Measurements from ENCODE around the gene CASP8AP2.
"Not testable (repeated sequence)": the region's sequence is repeated elsewhere in the genome, so short reads cannot be mapped to it uniquely, and the experiment has no call there.

The CASP8AP2 gene

DNA sequence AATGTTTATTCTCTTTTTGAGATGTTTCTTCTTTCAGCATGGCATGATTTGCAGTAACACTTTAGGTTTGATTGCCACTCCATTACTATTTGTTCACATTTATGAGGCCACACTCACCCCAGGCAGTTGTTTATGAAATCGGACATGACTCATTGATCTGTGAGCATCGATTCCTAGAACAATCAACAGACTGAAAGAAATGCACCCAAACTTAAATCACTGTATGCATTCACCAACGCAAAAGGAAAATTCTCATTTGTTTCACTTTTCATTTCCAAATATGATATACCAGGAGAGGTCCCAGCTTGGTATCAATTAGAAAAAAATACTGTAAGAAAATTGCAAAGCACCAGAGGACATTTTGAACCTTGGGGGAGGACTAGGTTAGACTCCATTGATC is 59.2 kb downstream of the CASP8AP2 start:
- DNase-seq (ENCODE audit: low read depth) = no peak

GRCh38 chr6:89890845-89891528 is 61.3 kb downstream of the CASP8AP2 start:
- DNase-seq (ENCODE audit: low read depth) = not testable (repeated sequence)

GRCh38 chr6:89892577-89892976 is 62.9 kb downstream of the CASP8AP2 start:
- not testable (repeated sequence) for DNase-seq (ENCODE audit: low read depth)

- DNase-seq (ENCODE audit: low read depth) = no peak
Measured at GRCh38 chr6:89894169-89894568, 64.5 kb downstream of the CASP8AP2 start, which contains the start of gene GJA10. Gene GJA10, plus strand, starts transcription at chr6:89894469. Its CDS starts 0 bp downstream, at chr6:89894469.

DNA sequence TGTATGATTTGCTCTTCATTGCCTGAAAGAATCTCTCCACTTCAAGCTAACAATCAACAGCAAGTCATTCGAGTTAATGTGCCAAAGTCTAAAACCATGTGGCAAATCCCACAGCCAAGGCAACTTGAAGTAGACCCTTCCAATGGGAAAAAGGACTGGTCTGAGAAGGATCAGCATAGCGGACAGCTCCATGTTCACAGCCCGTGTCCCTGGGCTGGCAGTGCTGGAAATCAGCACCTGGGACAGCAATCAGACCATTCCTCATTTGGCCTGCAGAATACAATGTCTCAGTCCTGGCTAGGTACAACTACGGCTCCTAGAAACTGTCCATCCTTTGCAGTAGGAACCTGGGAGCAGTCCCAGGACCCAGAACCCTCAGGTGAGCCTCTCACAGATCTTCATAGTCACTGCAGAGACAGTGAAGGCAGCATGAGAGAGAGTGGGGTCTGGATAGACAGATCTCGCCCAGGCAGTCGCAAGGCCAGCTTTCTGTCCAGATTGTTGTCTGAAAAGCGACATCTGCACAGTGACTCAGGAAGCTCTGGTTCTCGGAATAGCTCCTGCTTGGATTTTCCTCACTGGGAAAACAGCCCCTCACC is 65.7 kb downstream of the CASP8AP2 start:
- DNase-seq (ENCODE audit: low read depth) = no peak

GRCh38 chr6:89910001-89910901 is 80.6 kb downstream of the CASP8AP2 start:
- DNase-seq (ENCODE audit: low read depth) = not testable (repeated sequence)

DNA sequence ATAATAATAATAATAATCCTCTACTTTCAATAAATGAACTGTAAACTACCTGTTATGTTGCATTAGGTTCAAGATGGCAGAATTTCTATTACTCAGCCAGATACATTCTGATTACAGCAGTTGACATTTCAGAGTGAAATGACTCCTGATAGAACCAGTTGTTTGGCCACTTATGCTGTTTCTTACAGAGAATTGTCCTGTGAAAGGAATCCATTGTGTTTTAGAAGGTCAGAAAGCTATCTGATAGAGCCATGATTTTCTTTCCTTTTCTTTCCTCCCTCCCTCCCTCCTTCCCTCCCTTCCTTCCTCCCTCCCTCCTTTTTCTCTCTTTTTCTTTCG is 81.2 kb downstream of the CASP8AP2 start:
- no peak for DNase-seq (ENCODE audit: low read depth)

- no peak for DNase-seq (ENCODE audit: low read depth)
Measured at GRCh38 chr6:89916136-89916920, 86.6 kb downstream of the CASP8AP2 start.

DNA sequence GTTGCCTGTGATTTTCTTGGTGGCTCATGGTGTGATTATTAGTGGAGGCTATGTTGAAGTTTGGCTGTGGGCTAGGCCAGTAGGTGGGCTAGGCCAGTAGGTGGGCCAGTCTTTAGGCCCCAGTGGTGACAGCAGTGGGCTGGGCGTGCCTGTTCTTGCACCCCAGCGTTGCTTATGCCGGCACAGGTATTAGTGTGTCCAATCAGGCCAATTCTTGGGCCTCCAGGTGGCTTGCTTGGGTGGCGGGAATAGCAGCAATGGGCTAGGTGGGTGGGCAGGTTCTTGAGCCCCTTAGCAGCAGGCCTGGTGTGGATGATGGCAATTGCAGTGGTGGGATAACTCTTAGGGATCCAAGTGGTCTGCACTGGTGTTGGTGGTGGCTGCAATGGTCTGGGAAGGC is 87.5 kb downstream of the CASP8AP2 start:
- DNase-seq (ENCODE audit: low read depth) = no peak

DNA sequence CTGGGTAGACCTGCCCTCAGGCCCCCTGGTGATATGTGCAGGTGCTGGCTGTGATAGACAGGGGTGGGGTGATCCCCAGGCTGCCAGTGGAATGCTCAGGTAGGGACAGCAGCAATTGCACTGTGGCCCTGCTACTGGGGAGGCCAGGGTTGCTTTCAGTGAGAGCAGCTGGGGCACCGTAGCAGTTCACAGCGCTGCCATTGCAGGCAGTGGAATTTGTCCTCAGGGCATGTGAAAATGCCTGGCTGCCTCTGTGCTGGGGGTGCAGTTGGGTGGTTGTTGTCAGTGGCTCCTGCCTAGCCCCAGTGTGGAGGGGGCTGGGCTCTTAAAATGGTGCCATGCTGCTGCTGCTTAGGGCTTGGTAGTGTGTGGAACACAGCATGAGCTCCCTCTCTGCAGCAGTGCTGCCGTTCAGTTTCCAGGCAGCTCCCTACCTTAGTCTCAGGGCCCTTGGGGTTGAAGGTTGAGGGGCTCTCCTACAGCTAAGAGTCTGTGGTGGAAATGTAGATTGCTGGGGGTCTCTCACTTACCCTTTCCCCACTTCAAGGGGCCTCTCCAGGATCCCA is 88.2 kb downstream of the CASP8AP2 start:
- no peak for DNase-seq (ENCODE audit: low read depth)

Data from activated T-helper 9 cell treated with anti-CD3 and anti-CD28 coated beads, Interleukin-2, amount 50 U/mL, for 16 hours (primary cell).